Nephron (organoid): Measurements from ENCODE around the gene TSSK2.

Experiments used
- H3K27ac Mint-ChIP-seq, 3 experiments: 2 replicates each; pipeline ENCODE4 v1.8.0; 2020; ENCODE audit warnings: mixed read lengths in 3 of 3, mild to moderate bottlenecking in 2 of 3, moderate library complexity in 1 of 3
- H3K27me3 Mint-ChIP-seq: 2 replicates; pipeline ENCODE4 v1.8.0; 2021; ENCODE audit warnings: low read depth, mild to moderate bottlenecking, moderate library complexity, mixed read lengths
- H3K36me3 Mint-ChIP-seq: 2 replicates; pipeline ENCODE4 v1.8.0; 2020; ENCODE audit warnings: low read depth, mixed read lengths
- H3K4me1 Mint-ChIP-seq: 2 replicates; pipeline ENCODE4 v1.8.0; 2020; ENCODE audit warnings: mixed read lengths
- H3K4me3 Mint-ChIP-seq, 3 experiments: 2 replicates each; pipeline ENCODE4 v1.8.0; 2020; ENCODE audit warnings: mild to moderate bottlenecking in 3 of 3, mixed read lengths in 3 of 3, moderate library complexity in 2 of 3
- H3K9me3 Mint-ChIP-seq: 2 replicates; pipeline ENCODE4 v1.8.0; 2020; ENCODE audit warnings: mixed read lengths
- TF ChIP-seq, protein P1 (sequence below), 3 experiments: fragments of 200-600 bp; sonication (generic); IDR thresholded peaks; one replicate each; pipeline ENCODE4 v1.5.0; 2021; ENCODE audit warnings: antibody characterized with exemption in 3 of 3; ENCODE audit not compliant: unreplicated experiment in 3 of 3

Gene TSSK2

GRCh38 chr22:19176732-19177131, 45.6 kb downstream of the TSSK2 start:
- peaks cover 3% of the 10 kb centered on the region for H3K27me3 Mint-ChIP-seq
- H3K4me3 Mint-ChIP-seq = peak overlapping the region; percentile 78 to 86 (median 81)
- TF ChIP-seq, protein P1, sequence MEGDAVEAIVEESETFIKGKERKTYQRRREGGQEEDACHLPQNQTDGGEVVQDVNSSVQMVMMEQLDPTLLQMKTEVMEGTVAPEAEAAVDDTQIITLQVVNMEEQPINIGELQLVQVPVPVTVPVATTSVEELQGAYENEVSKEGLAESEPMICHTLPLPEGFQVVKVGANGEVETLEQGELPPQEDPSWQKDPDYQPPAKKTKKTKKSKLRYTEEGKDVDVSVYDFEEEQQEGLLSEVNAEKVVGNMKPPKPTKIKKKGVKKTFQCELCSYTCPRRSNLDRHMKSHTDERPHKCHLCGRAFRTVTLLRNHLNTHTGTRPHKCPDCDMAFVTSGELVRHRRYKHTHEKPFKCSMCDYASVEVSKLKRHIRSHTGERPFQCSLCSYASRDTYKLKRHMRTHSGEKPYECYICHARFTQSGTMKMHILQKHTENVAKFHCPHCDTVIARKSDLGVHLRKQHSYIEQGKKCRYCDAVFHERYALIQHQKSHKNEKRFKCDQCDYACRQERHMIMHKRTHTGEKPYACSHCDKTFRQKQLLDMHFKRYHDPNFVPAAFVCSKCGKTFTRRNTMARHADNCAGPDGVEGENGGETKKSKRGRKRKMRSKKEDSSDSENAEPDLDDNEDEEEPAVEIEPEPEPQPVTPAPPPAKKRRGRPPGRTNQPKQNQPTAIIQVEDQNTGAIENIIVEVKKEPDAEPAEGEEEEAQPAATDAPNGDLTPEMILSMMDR (IDR thresholded peaks at IDR 0.05; ENCODE audit: unreplicated experiment in 3 of 3) = no peak
- H3K36me3 Mint-ChIP-seq = no peaks in the 10 kb centered on the region
- H3K27ac Mint-ChIP-seq = peak overlapping the region in 1 of 3 experiments; percentile 59
- no peaks in the 10 kb centered on the region for H3K9me3 Mint-ChIP-seq
- H3K4me1 Mint-ChIP-seq = peaks cover 31% of the 10 kb centered on the region

- peaks cover 3% of the 10 kb centered on the region for H3K27me3 Mint-ChIP-seq
- H3K27ac Mint-ChIP-seq = peak overlapping the region in 1 of 3 experiments; percentile 54
- H3K4me1 Mint-ChIP-seq = peaks cover 26% of the 10 kb centered on the region
- H3K36me3 Mint-ChIP-seq = no peaks in the 10 kb centered on the region
- H3K9me3 Mint-ChIP-seq = no peaks in the 10 kb centered on the region
- TF ChIP-seq, protein P1 (IDR thresholded peaks at IDR 0.05; ENCODE audit: unreplicated experiment in 3 of 3) = no peak
- H3K4me3 Mint-ChIP-seq = peak overlapping the region; percentile 78 to 86 (median 85)
These were observed 46.3 kb downstream of the TSSK2 start for GRCh38 chr22:19177164-19178064.

DNA sequence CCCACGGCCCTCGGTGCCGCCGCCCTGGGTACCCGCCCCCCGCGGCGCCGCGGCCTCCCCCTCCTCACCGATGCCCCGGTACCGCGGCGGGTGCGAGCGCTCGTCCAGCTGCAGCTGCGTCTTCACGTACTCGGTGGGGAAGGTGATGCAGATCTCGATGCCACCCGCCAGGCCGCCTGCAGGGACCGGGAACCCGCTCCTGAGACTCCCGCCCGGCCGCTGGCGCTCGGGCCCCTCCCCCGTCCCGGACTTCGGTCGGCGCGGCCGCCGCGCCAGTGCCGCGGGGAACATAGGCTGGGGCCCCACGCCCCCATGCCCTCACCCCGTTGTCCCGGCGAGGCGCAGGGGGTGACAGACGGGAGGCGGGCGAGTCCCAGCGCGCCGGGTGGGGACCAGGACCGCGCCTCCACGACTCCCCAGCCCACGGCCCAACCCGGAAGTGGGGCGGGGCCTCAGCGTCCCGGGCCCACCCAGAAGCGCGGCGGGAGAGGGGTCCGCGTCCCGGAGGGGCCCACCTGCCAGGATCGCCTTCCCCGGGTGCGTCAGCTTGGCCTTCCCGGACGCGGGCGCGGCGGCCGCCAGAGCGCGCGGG, 47.1 kb downstream of the TSSK2 start:
- Mint-ChIP-seq H3K4me3 (peak overlapping the region; percentile 41 to 75 (median 69)), H3K9me3 (no peaks in the 10 kb centered on the region), H3K4me1 (peaks cover 18% of the 10 kb centered on the region), H3K27ac (no peak overlapping the region), H3K36me3 (no peaks in the 10 kb centered on the region), H3K27me3 (peaks cover 1% of the 10 kb centered on the region)
- TF ChIP-seq, protein P1 (IDR thresholded peaks at IDR 0.05; ENCODE audit: unreplicated experiment in 3 of 3) = no peak

DNA sequence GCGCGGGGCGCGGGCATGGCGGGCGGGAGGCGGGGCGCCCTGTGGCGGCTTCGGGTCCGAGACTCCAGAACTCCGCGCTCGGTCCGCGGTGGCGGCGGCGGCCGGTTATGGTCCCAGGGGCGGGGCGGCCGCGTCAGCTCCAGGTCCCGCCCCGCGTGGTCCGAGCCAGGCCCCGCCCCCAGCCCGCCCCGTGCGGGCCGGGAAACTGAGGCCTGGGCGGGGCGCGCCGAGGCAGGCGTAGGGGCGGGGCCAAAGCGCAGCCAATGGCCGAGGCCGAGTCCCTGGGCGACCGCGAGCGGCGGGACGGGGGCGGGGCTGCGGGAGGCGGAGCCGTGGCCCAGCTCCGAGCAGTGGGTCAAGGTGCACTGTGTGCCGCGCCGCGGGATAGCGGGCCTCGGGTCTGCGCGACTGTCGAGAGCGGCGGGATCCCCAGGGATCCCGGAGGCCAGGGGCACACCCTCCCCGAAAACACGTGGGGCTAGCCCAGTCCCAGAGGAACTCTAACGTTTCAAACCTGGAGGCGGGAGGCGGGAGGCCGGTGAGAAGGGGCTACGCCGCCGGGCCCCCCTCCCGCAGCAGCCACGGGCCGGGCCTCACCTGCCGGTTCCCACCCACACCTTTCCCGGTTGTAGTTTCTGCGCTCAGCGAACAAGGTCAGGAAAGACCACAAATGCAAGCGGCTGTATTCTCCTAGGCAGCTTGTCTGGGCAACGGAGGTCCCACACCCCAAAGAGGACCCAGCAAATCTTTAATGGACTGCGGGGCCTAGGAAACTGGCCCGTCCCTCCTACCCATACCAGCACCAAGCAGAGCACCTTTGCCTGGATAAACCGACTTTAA, 47.8 kb downstream of the TSSK2 start, which contains the start of gene SLC25A1:
Gene SLC25A1, minus strand, starts transcription at position 80 of the 840 bp plus-strand sequence. Its CDS starts 63 bp downstream, at position 17.
- peak within 1 kb of the TSS; percentile 89 to 98 (median 95) for H3K27ac Mint-ChIP-seq
- no peaks in the 10 kb centered on the region for H3K27me3 Mint-ChIP-seq
- peaks cover 14% of the 10 kb centered on the region for H3K4me1 Mint-ChIP-seq
- TF ChIP-seq, protein P1 (IDR thresholded peaks at IDR 0.05; ENCODE audit: unreplicated experiment in 3 of 3) = no peak
- peak within 1 kb of the TSS; percentile 84 to 96 (median 91) for H3K4me3 Mint-ChIP-seq
- H3K36me3 Mint-ChIP-seq = no peaks in the 10 kb centered on the region
- no peaks in the 10 kb centered on the region for H3K9me3 Mint-ChIP-seq

GRCh38 chr22:19179497-19180048, 48.5 kb downstream of the TSSK2 start:
- Mint-ChIP-seq H3K9me3 (no peaks in the 10 kb centered on the region), H3K27ac (peak overlapping the region; percentile 89 to 98 (median 95)), H3K4me1 (peaks cover 14% of the 10 kb centered on the region), H3K27me3 (no peaks in the 10 kb centered on the region), H3K4me3 (peak overlapping the region; percentile 84 to 96 (median 91)), H3K36me3 (no peaks in the 10 kb centered on the region)
- TF ChIP-seq, protein P1 (IDR thresholded peaks at IDR 0.05; ENCODE audit: unreplicated experiment in 3 of 3) = peak; percentile 69 to 82 (median 70)
